Measurements from ENCODE around the gene PSPN. TPM values are rescaled to one million over a fixed set of nuclear protein-coding genes. Genes with fewer than 3 reads are reported as not detected.

The PSPN gene
- total and polyA plus RNA-seq, 9 of the 15 experiments (the other 6 are each of a cell fraction or from before 2014, with no cell fraction given) = 0.21 to 1.1 (median 0.58) TPM

DNA sequence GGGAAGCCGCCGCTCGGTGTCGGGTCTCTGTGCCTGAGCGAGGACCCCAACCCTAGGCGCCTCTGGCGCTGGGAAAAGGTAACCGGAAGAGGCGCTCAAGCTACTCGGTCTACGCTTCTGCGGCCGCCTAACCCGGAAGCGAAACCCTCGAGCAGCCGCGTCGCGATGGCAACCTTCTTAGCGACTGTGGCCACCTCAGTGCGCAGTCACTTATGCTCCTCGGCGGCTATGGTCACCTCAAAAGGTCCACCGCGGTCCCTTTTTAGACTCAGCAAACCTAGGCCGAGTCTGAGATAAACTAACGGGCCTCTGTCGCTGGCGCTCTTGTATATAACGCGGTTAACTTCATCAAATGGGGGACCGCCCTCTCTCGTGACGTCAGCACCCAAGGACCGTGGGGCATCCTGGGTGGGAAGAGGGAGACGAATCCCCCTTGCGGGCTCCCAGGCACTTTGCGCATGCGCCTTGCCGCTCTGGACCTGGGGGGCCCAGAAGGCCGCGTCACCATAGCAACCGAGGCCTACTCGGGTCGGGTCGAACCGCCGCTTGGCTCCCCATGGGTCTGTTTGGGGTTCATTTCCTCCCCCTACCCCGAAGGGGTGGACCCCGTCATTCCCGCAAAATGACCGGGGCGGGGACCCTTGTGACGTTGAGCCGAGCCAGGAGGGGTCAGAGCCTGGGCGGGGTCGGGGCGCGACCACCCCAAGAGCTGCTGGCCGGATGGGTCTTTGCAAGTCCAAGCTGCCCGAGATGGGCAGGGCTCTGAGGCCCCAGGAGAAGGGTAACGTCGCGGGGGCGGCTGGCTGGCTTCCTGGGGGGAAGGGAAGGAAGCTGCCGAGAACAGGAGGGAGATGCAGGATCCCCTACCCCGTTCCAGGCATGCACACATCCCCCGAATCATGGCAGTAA lies 17.6 kb upstream of the PSPN start, which contains the start of gene GTF2F1 (continued):
- TF ChIP-seq JUN (IDR thresholded peaks at IDR 0.05; ENCODE audit: borderline replicate concordance, low read depth, low read length) (peak; percentile 6; the same call in 1 of the 2 replicates), JUN (CRISPR knock-in tag; IDR thresholded peaks at IDR 0.05; ENCODE audit: borderline replicate concordance) (no peak; the same call in 1 of the 2 replicates), EP400 (IDR thresholded peaks at IDR 0.05) (peak; percentile 80), SAP30 (IDR thresholded peaks at IDR 0.05; ENCODE audit: borderline replicate concordance, insufficient read depth, low read depth, low read length, poor library complexity, severe bottlenecking) (peak; percentile 49), RBFOX2 (IDR thresholded peaks at IDR 0.05; ENCODE audit: low read depth, low read length) (peak; percentile 83), RFX1 (IDR thresholded peaks at IDR 0.05) (peak; percentile 98), NEUROD1 (IDR thresholded peaks at IDR 0.05; ENCODE audit: borderline replicate concordance, low read depth, low read length, partially characterized antibody) (peak; percentile 30), RB1 (IDR thresholded peaks at IDR 0.05; ENCODE audit: low read depth) (peak; percentile 44; the same call in 1 of the 2 replicates), SAFB2 (IDR thresholded peaks at IDR 0.05; ENCODE audit: borderline replicate concordance, low read depth, low read length, severe bottlenecking) (no peak)
- TF ChIP-seq, protein P1, sequence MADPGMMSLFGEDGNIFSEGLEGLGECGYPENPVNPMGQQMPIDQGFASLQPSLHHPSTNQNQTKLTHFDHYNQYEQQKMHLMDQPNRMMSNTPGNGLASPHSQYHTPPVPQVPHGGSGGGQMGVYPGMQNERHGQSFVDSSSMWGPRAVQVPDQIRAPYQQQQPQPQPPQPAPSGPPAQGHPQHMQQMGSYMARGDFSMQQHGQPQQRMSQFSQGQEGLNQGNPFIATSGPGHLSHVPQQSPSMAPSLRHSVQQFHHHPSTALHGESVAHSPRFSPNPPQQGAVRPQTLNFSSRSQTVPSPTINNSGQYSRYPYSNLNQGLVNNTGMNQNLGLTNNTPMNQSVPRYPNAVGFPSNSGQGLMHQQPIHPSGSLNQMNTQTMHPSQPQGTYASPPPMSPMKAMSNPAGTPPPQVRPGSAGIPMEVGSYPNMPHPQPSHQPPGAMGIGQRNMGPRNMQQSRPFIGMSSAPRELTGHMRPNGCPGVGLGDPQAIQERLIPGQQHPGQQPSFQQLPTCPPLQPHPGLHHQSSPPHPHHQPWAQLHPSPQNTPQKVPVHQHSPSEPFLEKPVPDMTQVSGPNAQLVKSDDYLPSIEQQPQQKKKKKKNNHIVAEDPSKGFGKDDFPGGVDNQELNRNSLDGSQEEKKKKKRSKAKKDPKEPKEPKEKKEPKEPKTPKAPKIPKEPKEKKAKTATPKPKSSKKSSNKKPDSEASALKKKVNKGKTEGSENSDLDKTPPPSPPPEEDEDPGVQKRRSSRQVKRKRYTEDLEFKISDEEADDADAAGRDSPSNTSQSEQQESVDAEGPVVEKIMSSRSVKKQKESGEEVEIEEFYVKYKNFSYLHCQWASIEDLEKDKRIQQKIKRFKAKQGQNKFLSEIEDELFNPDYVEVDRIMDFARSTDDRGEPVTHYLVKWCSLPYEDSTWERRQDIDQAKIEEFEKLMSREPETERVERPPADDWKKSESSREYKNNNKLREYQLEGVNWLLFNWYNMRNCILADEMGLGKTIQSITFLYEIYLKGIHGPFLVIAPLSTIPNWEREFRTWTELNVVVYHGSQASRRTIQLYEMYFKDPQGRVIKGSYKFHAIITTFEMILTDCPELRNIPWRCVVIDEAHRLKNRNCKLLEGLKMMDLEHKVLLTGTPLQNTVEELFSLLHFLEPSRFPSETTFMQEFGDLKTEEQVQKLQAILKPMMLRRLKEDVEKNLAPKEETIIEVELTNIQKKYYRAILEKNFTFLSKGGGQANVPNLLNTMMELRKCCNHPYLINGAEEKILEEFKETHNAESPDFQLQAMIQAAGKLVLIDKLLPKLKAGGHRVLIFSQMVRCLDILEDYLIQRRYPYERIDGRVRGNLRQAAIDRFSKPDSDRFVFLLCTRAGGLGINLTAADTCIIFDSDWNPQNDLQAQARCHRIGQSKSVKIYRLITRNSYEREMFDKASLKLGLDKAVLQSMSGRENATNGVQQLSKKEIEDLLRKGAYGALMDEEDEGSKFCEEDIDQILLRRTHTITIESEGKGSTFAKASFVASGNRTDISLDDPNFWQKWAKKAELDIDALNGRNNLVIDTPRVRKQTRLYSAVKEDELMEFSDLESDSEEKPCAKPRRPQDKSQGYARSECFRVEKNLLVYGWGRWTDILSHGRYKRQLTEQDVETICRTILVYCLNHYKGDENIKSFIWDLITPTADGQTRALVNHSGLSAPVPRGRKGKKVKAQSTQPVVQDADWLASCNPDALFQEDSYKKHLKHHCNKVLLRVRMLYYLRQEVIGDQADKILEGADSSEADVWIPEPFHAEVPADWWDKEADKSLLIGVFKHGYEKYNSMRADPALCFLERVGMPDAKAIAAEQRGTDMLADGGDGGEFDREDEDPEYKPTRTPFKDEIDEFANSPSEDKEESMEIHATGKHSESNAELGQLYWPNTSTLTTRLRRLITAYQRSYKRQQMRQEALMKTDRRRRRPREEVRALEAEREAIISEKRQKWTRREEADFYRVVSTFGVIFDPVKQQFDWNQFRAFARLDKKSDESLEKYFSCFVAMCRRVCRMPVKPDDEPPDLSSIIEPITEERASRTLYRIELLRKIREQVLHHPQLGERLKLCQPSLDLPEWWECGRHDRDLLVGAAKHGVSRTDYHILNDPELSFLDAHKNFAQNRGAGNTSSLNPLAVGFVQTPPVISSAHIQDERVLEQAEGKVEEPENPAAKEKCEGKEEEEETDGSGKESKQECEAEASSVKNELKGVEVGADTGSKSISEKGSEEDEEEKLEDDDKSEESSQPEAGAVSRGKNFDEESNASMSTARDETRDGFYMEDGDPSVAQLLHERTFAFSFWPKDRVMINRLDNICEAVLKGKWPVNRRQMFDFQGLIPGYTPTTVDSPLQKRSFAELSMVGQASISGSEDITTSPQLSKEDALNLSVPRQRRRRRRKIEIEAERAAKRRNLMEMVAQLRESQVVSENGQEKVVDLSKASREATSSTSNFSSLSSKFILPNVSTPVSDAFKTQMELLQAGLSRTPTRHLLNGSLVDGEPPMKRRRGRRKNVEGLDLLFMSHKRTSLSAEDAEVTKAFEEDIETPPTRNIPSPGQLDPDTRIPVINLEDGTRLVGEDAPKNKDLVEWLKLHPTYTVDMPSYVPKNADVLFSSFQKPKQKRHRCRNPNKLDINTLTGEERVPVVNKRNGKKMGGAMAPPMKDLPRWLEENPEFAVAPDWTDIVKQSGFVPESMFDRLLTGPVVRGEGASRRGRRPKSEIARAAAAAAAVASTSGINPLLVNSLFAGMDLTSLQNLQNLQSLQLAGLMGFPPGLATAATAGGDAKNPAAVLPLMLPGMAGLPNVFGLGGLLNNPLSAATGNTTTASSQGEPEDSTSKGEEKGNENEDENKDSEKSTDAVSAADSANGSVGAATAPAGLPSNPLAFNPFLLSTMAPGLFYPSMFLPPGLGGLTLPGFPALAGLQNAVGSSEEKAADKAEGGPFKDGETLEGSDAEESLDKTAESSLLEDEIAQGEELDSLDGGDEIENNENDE (IDR thresholded peaks at IDR 0.05; ENCODE audit: low read depth, low read length) = no peak
- TF ChIP-seq, protein P2, sequence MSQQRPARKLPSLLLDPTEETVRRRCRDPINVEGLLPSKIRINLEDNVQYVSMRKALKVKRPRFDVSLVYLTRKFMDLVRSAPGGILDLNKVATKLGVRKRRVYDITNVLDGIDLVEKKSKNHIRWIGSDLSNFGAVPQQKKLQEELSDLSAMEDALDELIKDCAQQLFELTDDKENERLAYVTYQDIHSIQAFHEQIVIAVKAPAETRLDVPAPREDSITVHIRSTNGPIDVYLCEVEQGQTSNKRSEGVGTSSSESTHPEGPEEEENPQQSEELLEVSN (IDR thresholded peaks at IDR 0.05; ENCODE audit: borderline replicate concordance in 1 of 2, extremely low read depth in 1 of 2, insufficient read depth in 1 of 2, insufficient read length in 1 of 2, low read depth in 1 of 2, low read length in 1 of 2, poor library complexity in 1 of 2, severe bottlenecking in 1 of 2) = peak in 1 of 2 experiments; percentile 33
